ENCODE results near the gene LINGO3. TPM values are rescaled to one million over a fixed set of nuclear protein-coding genes. Genes with fewer than 3 reads are reported as not detected.

The LINGO3 gene
- total and polyA plus RNA-seq, 2 donors (not counting 1 experiment from before 2014, with no cell fraction given), result 1.1 to 3.9 TPM

- Mint-ChIP-seq H3K27me3 (no peaks in the 10 kb centered on the region), H3K27ac (peak overlapping the region; percentile 93), H3K9me3 (ENCODE audit: insufficient read depth) (no peaks in the 10 kb centered on the region), H3K4me3 (peak overlapping the region; percentile 86), H3K4me1 (peaks cover 48% of the 10 kb centered on the region)
- Histone ChIP-seq H3K27ac (ENCODE audit: low read length in 2 of 2) (peak overlapping the region; percentile 79 to 84), H3K27me3 (replicated peaks in 1 of 4; ENCODE audit: control extremely low read depth in 1 of 4, control insufficient read depth in 3 of 4, insufficient read depth in 4 of 4, low read length in 3 of 4) (no peaks in the 10 kb centered on the region), H3K4me3 (ENCODE audit: control extremely low read depth in 1 of 5, extremely low read depth in 1 of 5, insufficient read depth in 1 of 5, low read depth in 2 of 5, low read length in 4 of 5) (peak overlapping the region in 4 of 5 experiments; percentile 5 to 100 (median 34)), H3K36me3 (replicated peaks in 1 of 2; ENCODE audit: control extremely low read depth in 1 of 2, control insufficient read depth in 1 of 2, extremely low read depth in 1 of 2, insufficient read depth in 2 of 2, low read length in 1 of 2) (peaks cover 0 to 35% of the 10 kb centered on the region in 2 experiments), H3K9me3 (ENCODE audit: control extremely low read depth in 1 of 3, control insufficient read depth in 2 of 3, insufficient read depth in 1 of 3, low read length in 2 of 3) (no peaks in the 10 kb centered on the region), H3K4me1 (ENCODE audit: control insufficient read depth in 2 of 2, insufficient read depth in 2 of 2, low read length in 2 of 2) (peaks cover 39 to 54% of the 10 kb centered on the region in 2 donors), H4K20me1 (ENCODE audit: control insufficient read depth, insufficient read depth, low read length, poor library complexity, severe bottlenecking) (peaks cover 75% of the 10 kb centered on the region), H2AFZ (ENCODE audit: insufficient read depth, low read depth, low read length, poor library complexity, severe bottlenecking) (no peak overlapping the region), H3K9ac (ENCODE audit: low read length) (peak overlapping the region; percentile 50), H3K79me2 (ENCODE audit: control insufficient read depth, insufficient read depth, low read length) (peaks cover 80% of the 10 kb centered on the region), H3K4me2 (replicated peaks; ENCODE audit: low read depth, low read length, poor library complexity, severe bottlenecking) (peak overlapping the region; percentile 99)
- intact Hi-C loops (cut with micrococcal nuclease), result loop anchor here (1.0 to 10.0 kb wide), 6 partner anchors 15 to 201 kb away; partner anchors contain the start of genes GADD45B, PLEKHJ1 and SF3A2
- WGBS (ENCODE audit: insufficient coverage), result 11% methylated on average over 45 of the region's 45 CpGs
- ChIA-PET CTCF (interaction anchor here (0.5 to 7.5 kb wide), 22 partner anchors 9 to 347 kb away, joined by 3 to 66 read pairs (median 6); partner anchors contain the start of genes AP3D1, JSRP1, PLEKHJ1 and SF3A2), POLR2A (interaction anchor here (0.6 to 10.8 kb wide), 13 partner anchors 13 to 203 kb away, joined by 3 to 134 read pairs (median 3); partner anchors contain the start of gene JSRP1)
- TF ChIP-seq EZH2 (IDR thresholded peaks at IDR 0.05; ENCODE audit: borderline replicate concordance, insufficient read depth, low read depth, low read length, poor library complexity, severe bottlenecking), result no peak
- peak; percentile 94 for TF ChIP-seq CTCF (IDR thresholded peaks at IDR 0.05)
- DNase-seq (peak; percentile 90), ATAC-seq (ENCODE audit: low read depth) (peak; percentile 16)
Observed at GRCh38 chr19:2273356-2274184, 34.4 kb downstream of the LINGO3 start.
